GM18517 (cell line): Measurements from ENCODE around the gene TSPAN1.

Source experiments
- ATAC-seq: cut with Tn5 transposase; IDR thresholded peaks from one replicate; pipeline ENCODE4 v1.9.1; 2021; ENCODE audit warnings: mild to moderate bottlenecking, moderate library complexity; ENCODE audit not compliant: unreplicated experiment

TSPAN1 gene

DNA sequence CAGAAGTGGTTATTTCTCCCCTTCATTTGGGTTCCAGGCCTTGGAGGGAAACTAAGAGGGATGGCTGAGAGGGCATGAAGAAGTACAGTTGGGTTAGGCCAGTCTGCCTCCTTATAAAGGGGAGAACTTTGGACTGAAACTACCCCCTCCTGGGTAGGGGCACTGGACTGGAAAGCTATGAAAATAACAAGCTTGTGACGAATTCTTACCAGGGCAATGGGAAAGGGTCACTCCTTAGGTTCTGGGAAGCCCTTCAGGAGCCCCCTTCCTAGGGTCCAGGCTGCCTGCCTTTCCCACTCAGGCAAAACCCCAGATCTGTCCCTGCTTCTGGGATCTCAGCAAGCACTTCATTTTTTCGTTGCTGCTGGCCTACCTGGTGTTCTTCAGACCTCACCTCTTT is 11.2 kb downstream of the TSPAN1 start:
- ATAC-seq, result no peak

DNA sequence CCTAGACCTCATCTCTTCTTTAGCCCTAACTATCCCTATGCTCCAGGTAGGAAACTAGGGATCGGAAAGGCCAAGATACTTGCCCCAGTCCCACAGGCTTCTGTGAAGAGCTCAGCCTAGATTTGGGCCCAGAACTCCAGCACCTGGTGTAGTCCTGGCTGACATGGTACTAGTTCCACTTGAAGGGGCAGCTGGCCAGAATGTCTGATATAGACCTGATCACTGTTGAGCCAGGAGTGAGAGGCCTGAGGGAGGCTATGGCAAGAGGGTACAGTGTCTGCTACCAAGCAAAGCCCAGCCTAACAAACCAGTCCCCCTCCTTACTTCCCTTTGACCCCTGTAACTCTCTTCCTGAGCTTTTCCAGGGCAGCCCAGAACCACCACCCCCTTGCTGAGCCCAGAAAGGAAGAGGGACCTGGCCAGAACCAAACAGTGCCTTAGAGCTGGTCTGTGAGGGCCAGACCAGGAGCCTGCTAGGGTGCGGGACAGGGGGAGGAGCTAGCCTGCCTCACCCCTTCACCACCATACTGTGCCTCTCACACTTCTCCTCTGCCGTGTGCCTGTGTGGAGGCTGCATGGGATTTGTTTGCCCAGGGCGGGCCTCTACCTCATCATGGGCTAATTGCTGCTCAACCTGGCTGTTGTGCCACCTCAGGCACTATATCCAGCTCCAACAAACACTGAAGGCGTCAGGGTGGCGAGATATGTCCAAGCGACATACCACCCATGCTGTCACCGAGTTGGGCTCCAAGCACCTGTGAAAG is 12.4 kb downstream of the TSPAN1 start:
- no peak for ATAC-seq

DNA sequence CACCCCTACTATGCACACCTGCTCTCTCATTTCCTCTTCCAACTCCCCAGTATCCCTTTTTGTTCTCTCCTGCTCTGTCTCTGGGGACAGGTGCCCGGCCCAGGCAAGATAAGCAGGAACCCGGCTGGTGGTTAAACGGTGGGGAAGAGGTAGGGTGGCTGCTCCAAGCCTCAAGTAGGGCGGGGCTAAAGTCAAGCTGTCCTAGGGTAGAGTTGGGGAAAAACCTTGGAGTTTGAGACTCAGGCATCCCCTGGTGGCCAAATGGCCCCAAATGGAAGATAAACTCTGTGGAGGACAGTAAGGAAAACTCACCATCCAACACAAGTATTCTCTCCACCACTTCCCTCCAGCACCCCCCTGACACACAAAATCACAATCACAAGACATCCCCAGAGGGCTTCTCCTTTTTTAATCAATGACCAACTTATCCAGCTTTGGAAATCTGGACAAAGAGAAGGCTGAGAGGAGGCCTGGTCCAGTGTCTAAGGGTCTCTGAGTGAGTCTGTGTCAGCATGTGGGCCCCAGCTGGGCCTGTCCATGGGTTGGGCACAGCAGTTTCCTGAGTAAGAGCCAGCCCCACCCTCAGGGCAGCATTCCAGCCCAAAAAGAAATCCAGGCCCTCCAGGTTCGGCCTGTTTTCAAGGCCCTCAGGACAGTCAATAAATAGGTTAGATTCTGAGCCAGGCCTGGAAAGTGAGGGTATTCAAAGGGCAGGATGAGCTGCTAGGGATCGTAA is 13.6 kb downstream of the TSPAN1 start:
- no peak for ATAC-seq

DNA sequence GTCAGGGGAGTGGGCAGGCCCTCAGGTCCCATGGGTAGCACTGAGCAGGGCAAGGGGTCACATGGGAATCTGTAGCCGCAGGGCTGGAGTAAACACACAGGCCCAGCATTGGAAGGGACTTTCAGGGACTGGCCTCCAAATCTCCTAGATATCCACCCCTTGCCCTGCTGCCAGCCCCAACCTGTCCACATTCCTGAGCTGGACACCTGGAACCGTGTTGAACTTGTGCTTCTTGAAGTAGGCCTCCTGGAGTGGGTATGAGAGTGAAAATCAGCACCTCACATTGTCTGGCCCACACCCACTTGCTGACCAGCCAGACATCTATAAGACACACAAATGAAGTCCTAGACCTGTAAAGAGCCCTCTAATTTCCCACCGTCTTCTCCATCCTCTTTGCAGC is 15.7 kb downstream of the TSPAN1 start:
- no peak for ATAC-seq

DNA sequence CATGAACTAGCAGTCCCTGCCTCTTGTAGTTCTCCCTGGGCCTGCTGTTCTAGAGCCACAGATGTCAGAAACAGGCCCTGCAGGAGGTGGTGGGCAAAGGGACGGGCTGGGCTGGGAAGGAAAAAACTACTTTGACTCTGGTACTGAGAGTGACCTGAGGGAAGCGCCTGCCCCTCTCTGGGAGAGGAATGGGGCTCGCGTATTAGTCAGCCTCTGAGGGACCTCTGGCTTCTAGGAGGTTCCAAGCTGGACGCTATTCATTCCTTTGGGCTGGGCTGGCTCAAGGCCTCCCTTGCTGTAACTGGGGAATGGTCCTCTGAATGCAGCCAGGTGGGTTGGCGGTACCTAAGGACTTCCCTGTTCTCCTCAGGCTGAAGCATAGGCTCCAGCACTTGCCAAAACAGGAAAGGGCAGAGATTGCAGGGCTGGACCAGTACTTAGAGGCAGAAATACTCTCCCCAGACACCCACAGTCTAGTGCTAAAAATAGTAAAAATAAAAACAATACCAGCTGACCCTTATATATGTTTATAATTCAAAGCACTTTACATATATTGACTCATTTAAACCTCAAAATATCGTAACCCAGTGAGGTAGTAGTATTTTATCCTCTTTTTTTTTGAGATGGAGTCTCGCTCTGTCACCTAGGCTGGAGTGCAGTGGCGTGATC is 16.3 kb downstream of the TSPAN1 start:
- ATAC-seq, result no peak

DNA sequence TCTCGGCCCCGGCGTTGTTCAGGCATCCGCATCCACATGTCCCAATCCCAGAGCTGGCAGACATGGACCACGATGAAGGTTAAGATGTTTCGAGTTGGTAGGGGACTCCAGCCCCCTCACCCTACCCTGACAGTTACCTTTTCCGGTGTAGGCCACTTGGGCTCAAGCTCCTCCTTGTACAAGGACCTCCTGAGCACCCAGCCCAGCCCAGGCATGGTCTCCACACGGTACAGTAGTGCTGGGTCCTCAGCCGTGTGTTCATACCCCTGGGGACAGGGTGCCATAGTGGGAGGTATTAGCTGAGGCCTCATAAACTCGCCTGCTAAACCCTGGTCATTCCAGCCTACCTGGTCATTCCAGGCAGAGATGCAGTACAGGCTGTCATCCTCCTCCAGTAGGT is 17.3 kb downstream of the TSPAN1 start:
- ATAC-seq, result no peak

DNA sequence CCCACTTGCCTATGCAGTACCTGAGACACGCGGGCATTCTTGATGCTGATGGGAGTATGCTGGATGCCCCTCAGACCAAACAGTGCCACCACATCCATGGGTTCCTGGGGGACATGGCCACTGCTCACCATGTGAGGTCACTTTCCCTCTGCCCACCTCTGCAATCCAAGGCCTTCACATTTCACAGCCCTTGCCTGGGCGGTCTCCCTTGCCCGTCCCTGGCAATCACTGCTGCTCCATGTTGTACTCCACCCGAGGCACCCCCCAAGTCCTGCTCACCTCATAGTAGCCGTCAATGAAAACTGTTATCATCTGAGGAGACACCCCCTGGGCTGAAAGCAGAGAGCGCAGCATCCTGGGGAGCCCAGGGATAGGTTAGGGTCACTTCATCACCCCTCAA is 18.4 kb downstream of the TSPAN1 start:
- no peak for ATAC-seq

DNA sequence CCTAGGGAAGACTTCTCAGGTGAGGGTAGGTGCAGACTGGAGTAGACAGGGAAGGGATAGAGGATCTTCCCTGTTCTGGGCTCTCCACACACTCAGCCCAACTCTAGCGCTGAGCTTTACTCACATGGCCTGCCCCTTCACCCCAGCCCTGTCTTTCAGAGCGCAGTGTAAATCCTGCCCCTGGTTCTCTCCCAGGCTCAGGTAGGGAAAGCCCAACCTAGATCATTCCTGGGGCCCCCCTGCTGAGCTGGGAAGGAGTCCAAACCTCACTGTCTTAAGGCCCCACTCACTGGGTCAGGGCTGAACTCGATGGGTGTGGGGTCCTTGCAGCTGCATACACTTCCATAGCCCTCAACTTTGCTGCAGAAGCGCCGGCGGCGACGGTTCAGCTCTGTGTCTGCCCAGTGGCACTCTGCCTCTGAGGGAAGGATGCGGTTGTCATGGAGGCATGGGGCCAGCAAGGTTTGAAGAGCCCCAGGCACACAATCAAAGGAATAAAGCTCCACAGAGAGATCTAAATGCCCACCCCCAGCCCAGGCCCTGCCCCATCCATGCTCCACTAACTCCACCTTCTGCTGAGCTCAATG is 19.2 kb downstream of the TSPAN1 start:
- no peak for ATAC-seq

DNA sequence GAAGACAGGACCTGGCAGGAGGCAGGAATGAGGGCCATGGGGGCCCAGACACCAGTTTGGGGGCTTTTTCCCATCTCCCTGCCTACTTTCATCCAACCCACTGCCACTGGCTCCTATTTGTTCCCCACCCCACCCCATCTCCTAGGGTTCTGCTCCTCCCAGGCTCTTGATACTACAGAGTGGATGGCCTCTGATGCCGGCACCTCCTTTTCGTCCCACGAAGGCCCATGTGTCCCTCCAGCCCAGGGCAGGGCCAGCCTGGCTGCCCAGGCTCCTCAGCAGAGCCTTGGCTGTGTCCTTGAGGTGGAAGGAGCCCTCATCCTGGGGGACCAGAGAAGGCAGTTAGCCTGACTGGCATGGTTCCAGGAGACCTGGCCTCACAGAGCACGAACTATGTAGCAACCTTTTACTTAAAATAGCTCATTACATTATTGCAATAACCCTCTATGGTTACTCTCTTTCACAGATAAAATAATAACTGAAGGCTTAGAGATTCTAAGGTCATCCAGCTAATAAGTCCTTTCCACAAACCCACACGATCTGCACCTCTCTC is 19.8 kb downstream of the TSPAN1 start:
- no peak for ATAC-seq

DNA sequence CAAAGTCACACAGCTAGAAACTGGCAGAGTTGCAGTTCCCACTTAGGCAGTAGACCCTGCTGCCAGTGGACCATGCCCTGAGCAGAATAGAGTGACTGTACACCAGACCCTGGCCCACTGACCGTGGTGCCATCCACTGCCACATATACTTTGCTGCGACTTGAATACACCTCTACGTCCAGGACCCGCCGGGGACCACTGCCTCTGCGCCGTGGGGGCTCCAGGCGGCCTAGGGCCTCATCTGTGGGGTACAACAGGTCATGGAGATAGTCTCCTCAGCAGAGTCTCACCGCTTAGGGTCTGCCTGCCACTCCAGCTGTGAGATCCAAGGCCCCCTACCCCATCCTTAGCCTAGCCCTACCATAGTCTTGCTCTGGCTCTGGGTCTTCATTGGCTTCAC is 21.7 kb downstream of the TSPAN1 start:
- no peak for ATAC-seq

DNA sequence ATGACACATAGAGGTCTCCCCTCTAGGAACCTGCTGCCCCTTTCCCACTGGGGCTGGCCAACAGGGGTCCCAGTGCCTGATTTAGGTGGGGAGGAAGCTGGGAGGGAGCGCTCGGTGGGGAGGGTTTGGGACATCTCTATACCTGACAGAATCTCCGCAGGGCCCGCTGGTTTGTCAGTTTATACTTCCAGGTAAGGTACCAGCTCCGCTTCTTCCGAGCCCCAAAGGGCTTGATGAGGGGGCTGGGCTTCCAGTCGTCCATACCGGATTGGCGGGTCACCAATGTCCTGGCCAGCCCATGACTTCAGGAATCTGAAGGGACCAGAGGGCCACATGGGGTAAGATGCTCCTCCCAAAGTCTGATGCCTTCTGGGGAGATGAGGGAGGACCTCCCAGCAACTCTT is 22.7 kb downstream of the TSPAN1 start:
- no peak for ATAC-seq

DNA sequence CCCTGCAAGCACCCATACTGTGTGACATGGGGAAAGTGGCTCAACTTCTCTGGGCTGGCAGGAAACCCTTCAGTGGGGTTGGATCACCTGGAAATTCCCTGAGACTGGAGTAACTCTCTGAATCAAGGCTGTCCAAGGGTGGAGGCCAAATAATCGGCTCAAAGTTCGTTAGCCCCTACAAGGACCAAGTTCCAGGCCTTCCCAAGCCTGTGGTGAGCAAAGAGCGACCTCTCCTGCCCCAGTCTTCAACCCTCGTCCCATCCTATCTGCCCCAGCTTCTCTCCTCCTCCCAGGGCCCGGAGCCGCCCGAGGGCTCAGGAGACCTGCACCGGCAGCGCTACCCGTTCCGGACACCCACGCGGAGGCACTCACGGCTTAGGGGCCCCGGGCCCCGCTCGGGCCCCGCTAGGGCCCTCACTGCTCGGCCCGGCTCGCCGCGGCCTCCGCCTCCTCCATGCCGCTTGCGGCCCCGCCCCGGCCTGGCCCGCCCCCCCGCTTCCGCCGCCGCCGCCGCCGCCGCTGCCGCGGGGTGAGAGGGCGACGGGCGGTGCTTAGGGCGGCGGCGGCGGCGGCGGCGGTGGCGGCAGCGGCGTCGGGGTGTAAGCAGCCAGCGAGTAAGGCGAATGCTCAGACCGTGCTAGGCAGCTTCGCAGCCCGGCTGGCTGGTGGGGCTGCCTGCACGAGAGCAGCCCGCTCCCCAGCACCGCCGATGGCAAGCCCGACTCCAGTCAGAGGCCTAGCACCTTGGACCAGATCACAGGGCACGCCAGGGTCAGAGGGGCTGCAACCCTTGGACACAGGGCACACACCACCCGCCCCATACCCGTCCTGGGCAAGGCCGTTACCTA is 23.3 kb downstream of the TSPAN1 start, which contains the start of gene POMGNT1:
Gene POMGNT1 (minus strand): TSS at position 471 of the 848 bp plus-strand sequence. CDS start 613 bp downstream, outside the sequence.
- ATAC-seq, result peak; percentile 82

DNA sequence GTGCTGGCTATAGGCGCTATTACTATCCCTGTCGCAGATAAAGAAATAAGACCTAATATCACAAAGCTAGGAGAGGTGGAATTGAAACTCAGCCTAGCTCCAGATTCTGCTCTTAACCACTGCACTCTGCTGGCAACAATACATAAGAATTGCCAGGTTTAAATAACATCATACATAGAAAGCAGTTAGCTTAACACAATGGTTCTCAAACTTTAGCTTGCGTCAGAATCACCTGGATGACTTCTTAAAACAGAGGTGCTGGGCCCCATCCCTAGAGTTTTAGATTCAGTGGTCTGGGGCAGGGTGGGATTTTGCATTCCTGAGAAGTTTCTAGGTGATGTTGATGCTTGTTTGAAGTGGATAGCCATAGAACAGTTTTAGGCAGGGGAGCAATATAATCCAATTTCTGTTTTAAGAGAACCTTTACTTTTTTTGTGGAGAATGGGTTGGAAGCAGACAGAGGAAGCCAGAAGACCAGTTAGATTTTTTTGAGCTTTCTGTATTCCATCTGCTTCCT is 24.4 kb downstream of the TSPAN1 start:
- ATAC-seq, result no peak

DNA sequence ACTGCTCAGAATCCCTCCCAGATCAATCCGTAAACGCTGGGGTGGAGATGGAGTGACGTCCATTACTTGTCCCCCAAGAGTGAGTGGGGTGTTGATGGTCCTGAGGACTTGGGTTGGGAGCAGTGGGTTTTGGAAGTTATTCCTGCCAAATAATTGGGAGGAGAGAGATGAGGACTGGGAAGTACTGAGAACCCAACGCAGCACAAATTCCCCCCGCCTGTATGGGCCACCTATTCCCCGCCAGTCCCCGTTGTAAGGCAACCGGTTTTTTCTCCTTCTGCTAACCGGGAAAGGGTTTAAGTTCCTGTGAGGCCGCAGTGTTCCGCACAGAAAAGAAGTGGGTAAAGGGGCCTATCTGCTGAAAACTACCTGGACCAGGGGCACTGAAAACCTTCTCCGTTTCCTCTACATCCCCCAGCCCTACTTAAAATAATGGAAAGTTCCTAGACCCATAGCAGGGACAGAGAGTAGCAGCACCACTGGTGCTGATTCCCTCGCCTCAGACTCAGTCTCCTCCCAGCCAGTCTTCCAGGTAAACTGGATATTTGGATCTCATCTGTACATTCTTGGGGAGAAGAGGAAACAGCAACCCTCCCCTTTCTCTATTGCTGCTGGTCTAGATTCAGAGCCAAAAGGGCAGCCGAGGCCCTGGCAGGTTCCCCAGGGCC is 29.0 kb downstream of the TSPAN1 start:
- no peak for ATAC-seq

DNA sequence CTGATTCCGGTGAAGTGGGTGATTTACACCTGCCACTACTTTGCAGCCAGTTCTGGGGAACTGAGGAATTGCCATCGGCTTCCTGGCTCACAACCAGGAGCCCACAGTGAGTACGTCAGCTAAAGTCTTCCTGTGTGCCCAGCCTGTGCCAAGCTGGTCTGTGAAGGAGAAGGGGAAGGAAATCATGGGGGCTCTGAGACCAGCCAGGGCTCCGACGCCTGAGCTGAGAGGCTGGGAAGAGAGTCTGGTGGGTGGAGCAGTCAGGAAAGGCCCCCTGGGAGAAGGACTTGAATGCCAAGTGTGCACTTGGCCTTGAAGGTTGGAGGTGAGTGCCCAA is 29.5 kb downstream of the TSPAN1 start:
- no peak for ATAC-seq

DNA sequence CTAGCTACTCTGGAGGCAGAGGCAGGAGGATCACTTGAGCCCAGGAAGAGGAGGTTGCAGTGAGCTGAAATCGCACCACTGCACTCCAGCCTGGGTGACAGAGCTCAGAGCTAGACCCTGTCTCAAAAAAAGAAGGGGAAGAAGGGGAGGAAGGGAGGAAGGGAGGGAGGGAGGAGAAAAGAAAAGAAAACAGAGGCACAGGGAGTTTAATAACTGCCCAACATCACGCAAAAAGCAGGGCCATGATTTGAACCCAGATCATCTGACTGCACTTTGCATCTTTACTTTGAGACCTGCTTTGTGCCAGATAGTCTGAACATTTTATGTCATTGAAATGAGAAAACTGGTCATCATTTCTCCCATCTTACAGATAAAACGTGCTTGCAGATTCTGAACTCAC is 30.3 kb downstream of the TSPAN1 start:
- no peak for ATAC-seq

DNA sequence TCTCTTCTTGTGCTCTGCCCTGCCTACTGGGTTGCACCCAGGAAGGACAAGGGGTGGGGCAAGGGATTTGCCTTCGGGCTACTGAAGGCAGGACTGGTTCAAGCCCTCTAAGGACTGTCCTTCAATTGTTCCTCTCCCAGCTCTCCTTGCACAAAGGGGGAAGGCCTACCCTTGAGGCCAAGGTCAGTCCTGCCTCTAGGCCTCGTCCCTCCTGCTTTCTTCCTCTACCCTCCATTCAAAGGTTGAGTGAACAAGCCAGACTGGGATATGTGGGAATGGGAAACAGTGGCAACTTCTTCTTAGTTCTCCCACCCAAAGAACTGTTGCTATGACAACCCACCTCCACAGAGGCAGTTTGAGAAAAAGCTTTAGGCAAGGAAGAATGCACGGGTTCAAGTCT is 30.9 kb downstream of the TSPAN1 start:
- no peak for ATAC-seq

DNA sequence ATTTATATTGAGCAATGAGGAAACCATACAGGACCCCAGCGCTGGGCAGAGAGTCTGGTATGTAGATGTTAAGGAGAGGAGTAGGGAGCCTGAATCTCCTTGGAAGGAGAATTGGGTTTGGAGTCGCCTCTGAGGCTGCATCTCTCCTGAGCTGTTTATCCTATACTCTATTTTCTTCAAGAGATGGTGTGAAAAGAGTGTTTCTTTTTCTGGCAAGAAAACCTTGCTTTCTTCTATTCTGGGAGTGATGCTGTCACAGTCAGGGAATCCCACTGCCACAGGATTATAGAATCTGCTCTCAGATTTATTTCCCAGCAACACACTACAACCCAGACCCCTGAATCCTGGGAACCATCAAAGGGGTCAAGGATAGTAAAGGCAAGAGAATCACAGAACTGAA is 31.5 kb downstream of the TSPAN1 start:
- ATAC-seq, result no peak

DNA sequence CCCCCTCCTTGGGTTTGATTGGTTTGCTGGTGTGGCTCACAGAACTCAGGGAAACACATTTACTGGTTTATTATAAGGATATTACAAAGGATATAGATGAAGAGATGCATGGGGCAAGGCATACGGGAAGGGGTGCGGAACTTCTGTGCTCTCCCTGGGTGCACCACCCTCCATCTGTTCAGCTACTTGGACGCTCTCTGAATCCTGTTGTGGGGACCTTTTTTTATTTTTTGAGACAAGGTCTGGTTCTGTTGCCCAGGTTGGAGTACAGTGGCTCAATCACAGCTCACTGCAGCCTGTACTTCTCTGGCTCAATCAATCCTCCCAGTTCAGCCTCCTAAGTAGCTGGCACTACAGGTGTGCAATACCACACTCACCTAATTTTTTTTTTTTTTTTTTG is 35.7 kb downstream of the TSPAN1 start:
- ATAC-seq, result no peak

DNA sequence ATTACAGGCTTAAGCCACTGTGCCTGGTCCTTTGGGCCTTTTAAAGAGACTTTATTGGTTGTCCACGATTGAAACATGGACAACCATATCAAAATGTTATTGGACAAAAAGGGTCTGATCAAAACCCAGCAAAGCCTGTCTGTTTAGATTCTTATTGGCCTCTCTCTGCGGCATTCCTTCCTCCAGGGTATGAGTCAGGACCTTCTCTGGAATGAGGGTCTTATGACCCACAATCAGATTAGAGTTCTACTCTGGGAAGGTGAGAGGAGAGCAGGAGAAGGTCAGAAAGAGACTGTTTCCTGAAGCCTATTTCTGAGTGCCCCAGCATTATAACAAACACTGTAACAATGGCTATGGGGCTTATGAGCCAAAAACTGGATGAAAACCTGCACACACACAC is 36.2 kb downstream of the TSPAN1 start:
- no peak for ATAC-seq
